ENCODE measurements around the gene PTPN21. TPM values are rescaled to one million over a fixed set of nuclear protein-coding genes. Genes with fewer than 3 reads are reported as not detected.

The PTPN21 gene
- total RNA-seq, 1 donor from 2014 or later = 47.6 TPM

DNA sequence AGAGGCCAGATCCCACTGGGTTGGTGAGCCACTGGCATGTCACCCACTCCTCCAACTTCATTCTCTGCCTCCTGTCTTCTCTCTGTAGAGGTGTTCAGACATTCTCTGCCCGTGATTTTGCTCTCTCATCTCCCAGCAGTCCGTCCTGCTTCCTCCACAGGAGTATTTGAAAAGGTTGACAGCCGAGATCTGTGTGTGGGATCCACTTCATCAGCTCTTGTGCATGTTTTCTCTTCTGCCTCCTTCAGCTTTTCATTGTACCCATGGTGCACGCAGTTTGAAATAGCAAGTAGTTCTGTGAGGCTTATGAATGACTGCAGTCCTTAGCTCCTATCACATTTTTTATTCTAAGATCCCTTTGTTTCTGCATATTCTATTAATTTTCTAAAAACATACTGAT is 42.8 kb upstream of the PTPN21 start:
- peaks cover 92% of the 10 kb centered on the region for H3K36me3 ChIP-seq
- TF ChIP-seq, protein P1, sequence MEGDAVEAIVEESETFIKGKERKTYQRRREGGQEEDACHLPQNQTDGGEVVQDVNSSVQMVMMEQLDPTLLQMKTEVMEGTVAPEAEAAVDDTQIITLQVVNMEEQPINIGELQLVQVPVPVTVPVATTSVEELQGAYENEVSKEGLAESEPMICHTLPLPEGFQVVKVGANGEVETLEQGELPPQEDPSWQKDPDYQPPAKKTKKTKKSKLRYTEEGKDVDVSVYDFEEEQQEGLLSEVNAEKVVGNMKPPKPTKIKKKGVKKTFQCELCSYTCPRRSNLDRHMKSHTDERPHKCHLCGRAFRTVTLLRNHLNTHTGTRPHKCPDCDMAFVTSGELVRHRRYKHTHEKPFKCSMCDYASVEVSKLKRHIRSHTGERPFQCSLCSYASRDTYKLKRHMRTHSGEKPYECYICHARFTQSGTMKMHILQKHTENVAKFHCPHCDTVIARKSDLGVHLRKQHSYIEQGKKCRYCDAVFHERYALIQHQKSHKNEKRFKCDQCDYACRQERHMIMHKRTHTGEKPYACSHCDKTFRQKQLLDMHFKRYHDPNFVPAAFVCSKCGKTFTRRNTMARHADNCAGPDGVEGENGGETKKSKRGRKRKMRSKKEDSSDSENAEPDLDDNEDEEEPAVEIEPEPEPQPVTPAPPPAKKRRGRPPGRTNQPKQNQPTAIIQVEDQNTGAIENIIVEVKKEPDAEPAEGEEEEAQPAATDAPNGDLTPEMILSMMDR (IDR thresholded peaks at IDR 0.05) = no peak

DNA sequence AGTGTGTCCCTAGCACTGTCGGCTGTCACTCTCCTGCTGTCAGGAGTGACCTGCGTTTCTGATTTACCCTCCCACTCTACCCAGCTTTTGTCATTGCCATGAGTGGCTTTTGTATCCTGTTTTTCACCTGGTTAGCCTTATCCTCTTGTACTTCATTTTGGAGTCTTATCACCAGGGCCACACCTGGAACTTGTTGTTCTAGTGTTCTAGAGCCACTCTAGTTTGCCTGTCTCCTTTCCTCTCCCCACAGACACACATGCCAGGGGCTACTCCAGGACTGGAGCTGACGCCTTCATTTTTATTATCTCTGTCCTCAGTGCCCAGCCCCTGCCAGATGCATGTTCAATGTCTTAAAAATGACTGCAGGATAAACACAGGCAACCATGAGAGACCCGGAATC is 42.2 kb upstream of the PTPN21 start:
- Histone ChIP-seq H3K36me3 (peaks cover 92% of the 10 kb centered on the region), H3K4me1 (peaks cover 7% of the 10 kb centered on the region), H3K9me3 (no peaks in the 10 kb centered on the region), H3K4me3 (no peak overlapping the region), H3K27ac (no peak overlapping the region), H3K27me3 (ENCODE audit: low read depth) (no peaks in the 10 kb centered on the region)
- intact Hi-C loops (cut with DNase I) = no loop called here
- DNase-seq = no peak
- TF ChIP-seq, protein P1 (IDR thresholded peaks at IDR 0.05) = no peak
- peak; percentile 55 to 61 for ATAC-seq

More for the DNA sequence above, 42.8 kb upstream of the PTPN21 start:
- no peak overlapping the region for H3K4me3 ChIP-seq
- intact Hi-C loops (cut with DNase I) = no loop called here
- H3K4me1 ChIP-seq = peaks cover 7% of the 10 kb centered on the region
- H3K9me3 ChIP-seq = no peaks in the 10 kb centered on the region
- ATAC-seq (no peak), DNase-seq (no peak)
- no peaks in the 10 kb centered on the region for H3K27me3 ChIP-seq (ENCODE audit: low read depth)
- no peak overlapping the region for H3K27ac ChIP-seq

DNA sequence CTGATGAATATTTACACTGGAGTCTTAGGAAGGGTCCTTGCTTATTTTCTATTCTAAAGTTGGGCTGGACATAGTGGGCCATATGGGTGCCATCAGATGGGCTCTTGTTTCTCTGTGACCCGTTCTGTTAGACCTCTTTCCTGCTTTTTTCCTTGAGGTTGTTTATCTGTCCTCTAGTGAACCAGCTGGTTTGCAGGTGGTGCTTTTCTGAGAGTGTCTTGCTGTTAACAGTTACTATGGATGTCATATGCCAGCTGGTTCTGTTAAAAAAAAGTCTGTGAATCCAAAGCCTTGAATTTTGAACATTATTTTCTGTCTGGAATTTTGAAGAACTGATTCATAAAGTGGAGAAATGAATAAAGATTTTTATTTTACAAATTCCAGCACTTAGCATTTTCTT is 37.2 kb upstream of the PTPN21 start:
- Histone ChIP-seq H3K27ac (no peak overlapping the region), H3K27me3 (ENCODE audit: low read depth) (no peaks in the 10 kb centered on the region), H3K4me3 (no peak overlapping the region), H3K4me1 (no peaks in the 10 kb centered on the region), H3K9me3 (no peaks in the 10 kb centered on the region), H3K36me3 (peaks cover 92% of the 10 kb centered on the region)
- ATAC-seq (no peak), DNase-seq (no peak)
- TF ChIP-seq, protein P1 (IDR thresholded peaks at IDR 0.05) = no peak
- intact Hi-C loops (cut with DNase I) = no loop called here

DNA sequence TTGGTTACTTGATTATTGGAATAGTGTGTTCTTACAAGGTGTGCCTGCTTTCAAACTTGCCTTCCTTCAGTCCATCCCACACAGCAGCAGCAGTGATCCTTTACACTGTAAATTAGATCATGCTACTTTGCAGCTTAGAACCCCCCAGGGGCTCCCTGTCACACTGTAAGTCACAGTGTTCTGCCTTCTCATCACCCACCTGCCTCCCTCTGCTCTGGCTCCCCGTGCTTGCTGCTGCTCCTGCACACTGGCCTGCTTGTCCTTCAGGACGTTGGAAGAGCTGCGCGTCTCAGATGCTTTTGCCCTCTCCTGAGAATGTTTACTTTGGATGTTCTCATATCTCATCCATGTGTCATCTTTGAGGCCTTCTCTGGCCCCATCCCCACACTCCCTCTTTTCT is 35.4 kb upstream of the PTPN21 start:
- Histone ChIP-seq H3K36me3 (peaks cover 100% of the 10 kb centered on the region), H3K27ac (no peak overlapping the region), H3K9me3 (no peaks in the 10 kb centered on the region), H3K4me1 (no peaks in the 10 kb centered on the region), H3K4me3 (no peak overlapping the region), H3K27me3 (ENCODE audit: low read depth) (no peaks in the 10 kb centered on the region)
- ATAC-seq (no peak), DNase-seq (no peak)
- TF ChIP-seq, protein P1 (IDR thresholded peaks at IDR 0.05) = no peak
- intact Hi-C loops (cut with DNase I) = no loop called here

DNA sequence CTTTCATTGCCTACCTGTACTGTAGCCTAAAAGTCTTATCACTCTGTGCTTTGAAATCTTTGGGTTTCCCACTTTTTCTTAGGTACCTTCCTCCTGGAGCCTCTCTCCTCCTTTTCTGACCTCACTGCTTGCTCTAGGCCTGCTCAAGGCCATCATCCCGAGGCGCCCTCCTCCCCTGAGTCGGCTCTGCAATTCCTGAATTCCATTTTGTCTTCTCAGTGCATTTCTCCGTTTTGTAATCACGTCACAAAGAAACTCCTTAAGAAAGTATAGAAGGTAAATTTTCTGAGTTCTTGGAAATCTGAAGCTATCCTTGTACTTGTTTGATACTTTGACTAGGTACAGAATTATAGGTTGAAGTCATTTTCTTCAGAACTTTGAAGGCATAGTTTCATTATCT is 33.3 kb upstream of the PTPN21 start:
- Histone ChIP-seq H3K9me3 (no peaks in the 10 kb centered on the region), H3K27ac (no peak overlapping the region), H3K36me3 (peaks cover 100% of the 10 kb centered on the region), H3K27me3 (ENCODE audit: low read depth) (no peaks in the 10 kb centered on the region), H3K4me3 (no peak overlapping the region), H3K4me1 (no peaks in the 10 kb centered on the region)
- DNase-seq (no peak), ATAC-seq (no peak)
- TF ChIP-seq, protein P1 (IDR thresholded peaks at IDR 0.05) = no peak
- intact Hi-C loops (cut with DNase I) = no loop called here

DNA sequence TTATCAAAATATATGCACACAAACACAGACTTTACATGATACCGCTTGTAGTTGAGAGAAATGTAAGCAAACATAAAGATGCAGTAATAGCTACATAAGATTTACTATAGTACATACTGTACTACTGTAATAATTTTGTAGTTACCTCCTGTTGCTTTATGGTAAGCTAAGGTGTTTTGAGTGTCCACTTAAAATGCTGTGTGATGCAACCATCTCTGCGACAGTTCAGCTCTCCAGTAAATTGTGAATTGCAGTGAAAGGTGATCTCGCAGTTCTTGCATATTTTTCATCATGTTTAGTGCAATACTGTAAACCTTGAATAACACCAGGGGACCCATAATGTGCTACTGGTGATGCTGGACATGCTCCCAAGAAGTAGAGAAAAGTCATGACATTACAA is 29.6 kb upstream of the PTPN21 start:
- no peak overlapping the region for H3K27ac ChIP-seq
- TF ChIP-seq, protein P1 (IDR thresholded peaks at IDR 0.05) = no peak
- H3K36me3 ChIP-seq = peaks cover 100% of the 10 kb centered on the region
- DNase-seq (no peak), ATAC-seq (peak in 1 of 2 donors; percentile 30)
- no peaks in the 10 kb centered on the region for H3K9me3 ChIP-seq
- intact Hi-C loops (cut with DNase I) = no loop called here
- no peaks in the 10 kb centered on the region for H3K4me1 ChIP-seq
- H3K4me3 ChIP-seq = no peak overlapping the region
- no peaks in the 10 kb centered on the region for H3K27me3 ChIP-seq (ENCODE audit: low read depth)
